Thyroid gland (tissue), 4 donors: ENCODE results near the gene NOX4.
"Not testable (repeated sequence)": the region's sequence is repeated elsewhere in the genome, so short reads cannot be mapped to it uniquely, and the experiment has no call there.

Experiments
- CTCF ChIP-seq, 6 experiments: fragments of 200-600 bp in 3 of 6; fragments of 450-650 bp in 3 of 6; sonication (generic) in 3 of 6; IDR thresholded peaks; one replicate each; pipeline ENCODE4 v1.5.1; 2016 to 2019; ENCODE audit warnings: antibody characterized with exemption in 6 of 6, mild to moderate bottlenecking in 2 of 6, inconsistent platforms in 1 of 6, moderate library complexity in 1 of 6
- POLR2A ChIP-seq, 2 donors: fragments of 450-650 bp; IDR thresholded peaks; one replicate each; pipeline ENCODE4 v1.6.1; 2017; ENCODE audit warnings: antibody characterized with exemption in 2 of 2, mild to moderate bottlenecking in 2 of 2, moderate library complexity in 1 of 2

GRCh38 chr11:89354513-89354912, 136.7 kb downstream of the NOX4 start:
- TF ChIP-seq CTCF, POLR2A (IDR thresholded peaks at IDR 0.05): not testable (repeated sequence)
